Activated CD4-positive, alpha-beta memory T cell treated with anti-CD3 and anti-CD28 coated beads, Interleukin-2, amount 10 ng/mL, durations not matched to agents 7 days and 5 days (primary cell): ENCODE data around the gene ADAM12. TPM values are rescaled to one million over a fixed set of nuclear protein-coding genes. Genes with fewer than 3 reads are reported as not detected.

Experiments used
- CTCF ChIA-PET: fragments of 350-600 bp; sonication (Branson Sonifier 250); formaldehyde crosslinking; loops from one replicate; lab custom pipeline; 2021; ENCODE audit warnings: antibody characterized with exemption, inconsistent platforms; lab: Charles Lee
- POLR2A ChIA-PET: fragments of 350-600 bp; sonication (Branson Sonifier 250); formaldehyde crosslinking; loops from one replicate; lab custom pipeline; 2021; ENCODE audit warnings: antibody characterized with exemption; lab: Charles Lee
- DNase-seq: peaks from one replicate; pipeline ENCODE4 v3.0.0-alpha.2; 2020
- H3K27ac Mint-ChIP-seq: one replicate; pipeline ENCODE4 v1.8.0; 2021; ENCODE audit warnings: mild to moderate bottlenecking, mixed read lengths
- H3K27me3 Mint-ChIP-seq: one replicate; pipeline ENCODE4 v1.8.0; 2021; ENCODE audit warnings: mixed read lengths
- H3K36me3 Mint-ChIP-seq: one replicate; pipeline ENCODE4 v1.8.0; 2021; ENCODE audit warnings: low read depth, mixed read lengths
- H3K4me1 Mint-ChIP-seq: one replicate; pipeline ENCODE4 v1.8.0; 2021; ENCODE audit warnings: mixed read lengths
- H3K4me3 Mint-ChIP-seq: one replicate; pipeline ENCODE4 v1.8.0; 2021; ENCODE audit warnings: mild to moderate bottlenecking, mixed read lengths
- H3K9me3 Mint-ChIP-seq: one replicate; pipeline ENCODE4 v1.8.0; 2021; ENCODE audit warnings: mixed read lengths
- total RNA-seq, 2 experiments: library from RNA; stranded (reverse); gene quantifications; one replicate each; pipeline ENCODE4 v1.2.3, GENCODE V29; 2021

The ADAM12 gene
- total RNA-seq, 2 experiments from 2014 or later: 1.2 to 1.3 TPM

GRCh38 chr10:126234630-126235029, 153.6 kb downstream of the ADAM12 start:
- Mint-ChIP-seq H3K27ac (no peak overlapping the region), H3K9me3 (peaks cover 11% of the 10 kb centered on the region), H3K4me1 (no peaks in the 10 kb centered on the region), H3K36me3 (no peaks in the 10 kb centered on the region), H3K4me3 (no peak overlapping the region), H3K27me3 (no peaks in the 10 kb centered on the region)
- CTCF ChIA-PET: no interaction called here
- POLR2A ChIA-PET: no interaction called here
- DNase-seq: no peak

DNA sequence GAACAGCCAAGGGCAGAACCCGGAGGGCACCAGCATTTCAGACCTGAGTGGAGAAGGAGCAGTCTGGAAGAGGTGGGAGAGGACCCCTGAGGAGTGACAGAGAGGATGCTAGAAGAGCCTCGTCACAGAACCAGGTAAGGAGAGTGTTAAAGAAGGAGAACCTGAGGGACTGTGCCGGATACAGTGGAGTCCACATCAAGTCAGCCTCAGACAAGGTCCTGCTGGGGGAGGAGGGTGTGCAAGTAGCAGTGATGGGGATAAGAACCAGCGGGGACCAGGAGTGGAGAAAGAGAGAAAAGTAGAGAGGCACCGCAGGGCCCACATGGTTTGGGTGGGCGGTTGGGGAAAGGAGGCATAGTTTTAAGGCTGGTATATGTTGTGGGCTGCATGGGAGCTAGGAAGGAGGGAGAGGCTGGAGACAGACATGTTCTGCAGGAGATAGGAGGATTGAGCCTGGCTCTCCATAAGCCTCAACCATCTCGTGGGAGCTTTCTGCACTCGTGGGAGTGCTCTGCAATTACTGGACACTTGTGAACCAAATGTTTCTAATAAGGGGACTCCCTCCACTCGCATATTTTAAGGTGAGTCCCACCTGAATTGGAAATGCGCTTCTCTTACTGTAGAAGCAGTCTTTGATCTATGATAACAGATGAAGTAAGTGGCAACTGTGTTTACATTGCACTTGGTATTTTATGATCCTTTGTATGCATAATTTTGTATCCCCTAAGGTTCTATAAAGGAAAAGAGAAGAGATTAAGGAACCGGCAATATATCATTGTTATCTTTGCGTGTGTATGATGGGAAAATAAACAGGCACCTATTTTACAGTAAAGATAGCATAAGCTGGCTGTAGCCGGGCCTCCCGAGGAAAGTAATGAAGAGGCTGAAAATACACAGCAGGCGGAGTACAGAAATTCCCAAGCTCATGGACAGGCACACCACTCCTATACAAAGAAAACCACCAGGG, 154.8 kb downstream of the ADAM12 start:
- H3K4me3 Mint-ChIP-seq: no peak overlapping the region
- H3K4me1 Mint-ChIP-seq: no peaks in the 10 kb centered on the region
- no peaks in the 10 kb centered on the region for H3K27me3 Mint-ChIP-seq
- ChIA-PET CTCF (no interaction called here), POLR2A (no interaction called here)
- DNase-seq: no peak
- H3K36me3 Mint-ChIP-seq: no peaks in the 10 kb centered on the region
- peaks cover 11% of the 10 kb centered on the region for H3K9me3 Mint-ChIP-seq
- no peak overlapping the region for H3K27ac Mint-ChIP-seq

- ChIA-PET POLR2A (no interaction called here), CTCF (no interaction called here)
- DNase-seq: no peak
- Mint-ChIP-seq H3K27ac (no peak overlapping the region), H3K4me1 (no peaks in the 10 kb centered on the region), H3K4me3 (no peak overlapping the region), H3K27me3 (no peaks in the 10 kb centered on the region), H3K36me3 (no peaks in the 10 kb centered on the region), H3K9me3 (peaks cover 11% of the 10 kb centered on the region)
Observed at GRCh38 chr10:126230587-126230986, 157.7 kb downstream of the ADAM12 start.

GRCh38 chr10:126229686-126230085, 158.6 kb downstream of the ADAM12 start:
- CTCF ChIA-PET: no interaction called here
- no peak for DNase-seq
- no peaks in the 10 kb centered on the region for H3K27me3 Mint-ChIP-seq
- H3K27ac Mint-ChIP-seq: no peak overlapping the region
- H3K9me3 Mint-ChIP-seq: peaks cover 11% of the 10 kb centered on the region
- POLR2A ChIA-PET: no interaction called here
- no peaks in the 10 kb centered on the region for H3K36me3 Mint-ChIP-seq
- no peaks in the 10 kb centered on the region for H3K4me1 Mint-ChIP-seq
- H3K4me3 Mint-ChIP-seq: no peak overlapping the region

GRCh38 chr10:126227762-126228134, 160.5 kb downstream of the ADAM12 start:
- ChIA-PET POLR2A (no interaction called here), CTCF (no interaction called here)
- DNase-seq: no peak
- Mint-ChIP-seq H3K4me3 (no peak overlapping the region), H3K9me3 (peaks cover 2% of the 10 kb centered on the region), H3K36me3 (no peaks in the 10 kb centered on the region), H3K4me1 (no peaks in the 10 kb centered on the region), H3K27ac (no peak overlapping the region), H3K27me3 (no peaks in the 10 kb centered on the region)

GRCh38 chr10:126226988-126227761, 161.1 kb downstream of the ADAM12 start:
- Mint-ChIP-seq H3K4me1 (no peaks in the 10 kb centered on the region), H3K27ac (no peak overlapping the region), H3K36me3 (no peaks in the 10 kb centered on the region), H3K27me3 (no peaks in the 10 kb centered on the region), H3K9me3 (peaks cover 2% of the 10 kb centered on the region), H3K4me3 (no peak overlapping the region)
- ChIA-PET CTCF (no interaction called here), POLR2A (no interaction called here)
- no peak for DNase-seq

- no peaks in the 10 kb centered on the region for H3K4me1 Mint-ChIP-seq
- CTCF ChIA-PET: no interaction called here
- no peak overlapping the region for H3K4me3 Mint-ChIP-seq
- no peaks in the 10 kb centered on the region for H3K36me3 Mint-ChIP-seq
- no peaks in the 10 kb centered on the region for H3K27me3 Mint-ChIP-seq
- H3K27ac Mint-ChIP-seq: no peak overlapping the region
- POLR2A ChIA-PET: no interaction called here
- no peak for DNase-seq
- H3K9me3 Mint-ChIP-seq: no peaks in the 10 kb centered on the region
Observed at GRCh38 chr10:126226205-126226604, 162.1 kb downstream of the ADAM12 start.

DNA sequence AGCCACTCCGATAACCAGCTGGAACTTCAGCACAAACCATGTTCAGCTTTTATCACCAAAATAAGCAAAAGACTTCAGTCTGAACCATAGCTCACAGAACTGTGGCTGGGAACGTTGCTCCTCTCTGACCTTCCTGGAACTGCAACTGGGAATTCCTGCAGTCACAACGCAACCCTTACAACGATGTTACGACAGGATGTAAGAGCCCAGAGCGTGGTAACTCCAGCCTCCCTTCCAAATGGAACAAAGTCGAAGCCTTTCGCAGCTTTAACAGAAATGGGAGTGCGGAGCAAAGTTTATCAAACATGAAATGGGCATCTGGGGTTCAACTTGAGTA, 162.6 kb downstream of the ADAM12 start:
- Mint-ChIP-seq H3K4me1 (no peaks in the 10 kb centered on the region), H3K9me3 (no peaks in the 10 kb centered on the region), H3K4me3 (no peak overlapping the region), H3K27ac (no peak overlapping the region), H3K36me3 (no peaks in the 10 kb centered on the region), H3K27me3 (no peaks in the 10 kb centered on the region)
- DNase-seq: no peak
- POLR2A ChIA-PET: no interaction called here
- CTCF ChIA-PET: no interaction called here

GRCh38 chr10:126224967-126225671, 163.2 kb downstream of the ADAM12 start:
- no peaks in the 10 kb centered on the region for H3K4me1 Mint-ChIP-seq
- H3K4me3 Mint-ChIP-seq: no peak overlapping the region
- H3K36me3 Mint-ChIP-seq: no peaks in the 10 kb centered on the region
- H3K9me3 Mint-ChIP-seq: no peaks in the 10 kb centered on the region
- no peak overlapping the region for H3K27ac Mint-ChIP-seq
- POLR2A ChIA-PET: no interaction called here
- no peaks in the 10 kb centered on the region for H3K27me3 Mint-ChIP-seq
- DNase-seq: no peak
- CTCF ChIA-PET: no interaction called here

DNA sequence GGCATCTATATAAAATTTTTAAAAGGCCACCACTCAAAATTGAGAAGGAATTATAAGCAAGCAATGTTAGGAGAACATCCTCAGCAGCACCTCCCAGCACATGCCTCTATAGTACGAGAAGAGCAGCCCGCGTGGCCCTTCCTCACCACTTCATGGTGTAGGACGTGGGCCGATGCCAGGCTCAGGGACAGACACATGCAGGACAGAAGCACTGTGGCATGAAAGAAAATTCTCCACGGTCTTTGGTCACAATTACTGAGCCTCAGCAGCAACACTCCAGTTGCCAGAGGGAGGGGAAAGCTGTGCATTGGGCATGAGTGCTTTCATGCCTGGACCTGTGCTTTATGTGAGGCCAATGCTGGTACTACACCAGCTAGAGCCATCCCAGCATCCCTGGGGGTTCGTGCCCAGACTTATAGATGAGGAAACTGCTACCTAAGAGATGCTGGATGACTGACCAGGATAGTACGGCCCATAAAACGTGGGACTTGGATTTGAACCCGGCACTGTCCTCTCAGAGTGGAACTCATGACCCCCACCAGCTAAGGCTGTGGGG, 164.7 kb downstream of the ADAM12 start:
- Mint-ChIP-seq H3K9me3 (no peaks in the 10 kb centered on the region), H3K4me3 (no peak overlapping the region), H3K36me3 (no peaks in the 10 kb centered on the region), H3K27ac (no peak overlapping the region), H3K27me3 (no peaks in the 10 kb centered on the region), H3K4me1 (no peaks in the 10 kb centered on the region)
- POLR2A ChIA-PET: no interaction called here
- CTCF ChIA-PET: no interaction called here
- DNase-seq: no peak

DNA sequence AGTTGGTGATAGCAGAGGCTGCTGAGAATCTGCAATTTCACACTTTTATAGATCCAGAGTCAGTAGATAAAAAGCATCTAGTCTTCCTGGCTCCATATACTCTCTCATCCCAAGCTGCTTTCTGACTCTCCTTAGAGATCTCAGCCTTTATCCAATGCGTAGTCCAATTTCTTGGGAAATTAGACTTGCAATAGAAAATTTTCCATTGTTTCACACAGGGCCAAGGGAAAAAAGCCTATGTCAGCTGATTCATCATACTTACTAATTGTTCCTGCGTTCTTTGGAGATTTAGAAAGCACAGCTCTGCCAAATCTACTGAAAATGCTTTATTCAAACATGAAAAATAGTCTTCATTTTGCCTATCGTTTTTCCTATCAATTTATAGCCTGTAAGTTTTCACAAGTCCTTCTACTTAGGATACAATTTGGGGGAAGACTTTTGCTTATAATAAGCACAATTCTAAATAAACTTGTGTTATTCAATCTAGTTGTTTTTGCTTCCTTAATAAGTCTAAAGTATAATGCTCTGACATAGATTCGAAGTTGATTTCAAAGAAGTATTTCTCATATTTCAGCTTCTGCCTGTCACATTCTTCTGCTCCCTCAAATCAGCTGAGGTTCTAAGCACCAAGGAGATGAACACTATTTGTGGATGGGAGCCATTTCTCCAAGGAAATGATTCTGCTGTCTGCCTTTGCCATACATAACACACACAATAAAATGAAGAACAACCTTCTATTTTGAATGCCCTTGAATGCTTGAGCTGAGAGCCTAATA, 165.4 kb downstream of the ADAM12 start:
- POLR2A ChIA-PET: no interaction called here
- Mint-ChIP-seq H3K4me1 (no peaks in the 10 kb centered on the region), H3K9me3 (no peaks in the 10 kb centered on the region)

DNA sequence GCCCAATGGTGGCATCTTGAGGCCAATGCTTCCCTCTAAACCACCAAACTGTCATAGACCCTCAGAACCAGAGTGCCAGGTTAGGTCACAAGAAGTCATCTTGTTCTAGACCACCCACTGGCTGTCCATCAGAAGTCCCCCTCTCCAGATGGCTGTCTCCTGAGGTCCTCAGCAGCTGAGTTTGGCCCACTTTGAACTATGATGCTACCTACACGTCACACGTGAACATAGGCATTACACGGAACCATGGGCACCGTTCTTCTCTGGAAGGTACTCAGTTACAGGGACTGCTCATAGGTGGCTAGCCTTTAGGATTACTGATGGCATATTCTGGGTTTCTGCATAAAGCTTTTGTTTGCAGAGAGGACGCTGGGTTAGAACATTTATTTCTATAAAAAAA, 166.4 kb downstream of the ADAM12 start:
- no peak overlapping the region for H3K27ac Mint-ChIP-seq
- H3K9me3 Mint-ChIP-seq: no peaks in the 10 kb centered on the region

More for the DNA sequence above, 165.4 kb downstream of the ADAM12 start:
- CTCF ChIA-PET: no interaction called here
- Mint-ChIP-seq H3K27me3 (no peaks in the 10 kb centered on the region), H3K4me3 (no peak overlapping the region), H3K27ac (no peak overlapping the region), H3K36me3 (no peaks in the 10 kb centered on the region)
- no peak for DNase-seq

More for the DNA sequence above, 166.4 kb downstream of the ADAM12 start:
- H3K4me1 Mint-ChIP-seq: no peaks in the 10 kb centered on the region
- ChIA-PET POLR2A (no interaction called here), CTCF (no interaction called here)
- no peak for DNase-seq
- H3K27me3 Mint-ChIP-seq: no peaks in the 10 kb centered on the region
- H3K4me3 Mint-ChIP-seq: no peak overlapping the region
- H3K36me3 Mint-ChIP-seq: no peaks in the 10 kb centered on the region
